ENCODE results near the gene CDKN1C. TPM values are rescaled to one million over a fixed set of nuclear protein-coding genes. Genes with fewer than 3 reads are reported as not detected.

The CDKN1C gene
- polyA plus RNA-seq, 1 experiment = 2.1 TPM

GRCh38 chr11:2880646-2881045, 4.9 kb downstream of the CDKN1C start:
- Histone ChIP-seq H3K27me3 (ENCODE audit: control insufficient read depth, insufficient read depth, low read length) (peaks cover 1% of the 10 kb centered on the region; the same call in 1 of the 2 replicates), H3K4me3 (ENCODE audit: low read depth, low read length) (no peak overlapping the region), H3K36me3 (ENCODE audit: control insufficient read depth, insufficient read depth, low read length) (no peaks in the 10 kb centered on the region)
- ChIA-PET CTCF (interaction anchor here (20.3 kb wide), 1 partner anchor 348 kb away, joined by 772 read pairs; no protein-coding TSS in a partner anchor), POLR2A (no interaction called here)
- DNase-seq (ENCODE audit: low read depth) = no peak
- TF ChIP-seq CTCF (IDR thresholded peaks at IDR 0.05; ENCODE audit: insufficient read depth, low read depth, low read length) = no peak

GRCh38 chr11:2878782-2879181, 6.8 kb downstream of the CDKN1C start:
- CTCF ChIA-PET = interaction anchor here (1.2 to 20.3 kb wide), 2 partner anchors 9 to 346 kb away, joined by 4 to 772 read pairs; no protein-coding TSS in a partner anchor
- Histone ChIP-seq H3K36me3 (ENCODE audit: control insufficient read depth, insufficient read depth, low read length) (no peaks in the 10 kb centered on the region), H3K27me3 (ENCODE audit: control insufficient read depth, insufficient read depth, low read length) (peaks cover 3% of the 10 kb centered on the region), H3K4me3 (ENCODE audit: low read depth, low read length) (no peak overlapping the region)
- no peak for DNase-seq (ENCODE audit: low read depth)
- TF ChIP-seq CTCF (IDR thresholded peaks at IDR 0.05; ENCODE audit: insufficient read depth, low read depth, low read length) = no peak
- POLR2A ChIA-PET = no interaction called here

- ChIA-PET POLR2A (no interaction called here), CTCF (interaction anchor here (0.6 to 20.3 kb wide), 2 partner anchors 18 to 345 kb away, joined by 3 to 772 read pairs; no protein-coding TSS in a partner anchor)
Measured at GRCh38 chr11:2877474-2877873, 8.1 kb downstream of the CDKN1C start.

GRCh38 chr11:2874963-2875362, 10.6 kb downstream of the CDKN1C start:
- no peak overlapping the region for H3K4me3 ChIP-seq (ENCODE audit: low read depth, low read length)
- H3K27me3 ChIP-seq (ENCODE audit: control insufficient read depth, insufficient read depth, low read length) = peaks cover 9% of the 10 kb centered on the region
- ChIA-PET POLR2A (no interaction called here), CTCF (interaction anchor here (0.7 to 1.3 kb wide), 2 partner anchors 8 to 342 kb away, joined by 3 read pairs; no protein-coding TSS in a partner anchor)
- TF ChIP-seq CTCF (IDR thresholded peaks at IDR 0.05; ENCODE audit: insufficient read depth, low read depth, low read length) = no peak
- no peaks in the 10 kb centered on the region for H3K36me3 ChIP-seq (ENCODE audit: control insufficient read depth, insufficient read depth, low read length)
- no peak for DNase-seq (ENCODE audit: low read depth)

More at GRCh38 chr11:2877474-2877873, 8.1 kb downstream of the CDKN1C start:
- H3K4me3 ChIP-seq (ENCODE audit: low read depth, low read length) = no peak overlapping the region
- H3K36me3 ChIP-seq (ENCODE audit: control insufficient read depth, insufficient read depth, low read length) = no peaks in the 10 kb centered on the region
- no peak for TF ChIP-seq CTCF (IDR thresholded peaks at IDR 0.05; ENCODE audit: insufficient read depth, low read depth, low read length)
- H3K27me3 ChIP-seq (ENCODE audit: control insufficient read depth, insufficient read depth, low read length) = peaks cover 3% of the 10 kb centered on the region
- no peak for DNase-seq (ENCODE audit: low read depth)

- TF ChIP-seq CTCF (IDR thresholded peaks at IDR 0.05; ENCODE audit: insufficient read depth, low read depth, low read length) = no peak
- Histone ChIP-seq H3K27me3 (ENCODE audit: control insufficient read depth, insufficient read depth, low read length) (peaks cover 22% of the 10 kb centered on the region), H3K4me3 (ENCODE audit: low read depth, low read length) (no peak overlapping the region), H3K36me3 (ENCODE audit: control insufficient read depth, insufficient read depth, low read length) (no peaks in the 10 kb centered on the region)
- no peak for DNase-seq (ENCODE audit: low read depth)
- ChIA-PET CTCF (no interaction called here), POLR2A (no interaction called here)
Measured at GRCh38 chr11:2870969-2871680, 14.4 kb downstream of the CDKN1C start.
